Cardiac septum (tissue), 1 donor: Measurements from ENCODE around the gene GAS6. TPM values are rescaled to one million over a fixed set of nuclear protein-coding genes. Genes with fewer than 3 reads are reported as not detected.
"Not testable (repeated sequence)": the region's sequence is repeated elsewhere in the genome, so short reads cannot be mapped to it uniquely, and the experiment has no call there.

Experiments
- DNase-seq: peaks from one replicate; pipeline ENCODE4 v3.0.0-alpha.2; 2020; ENCODE audit warnings: low spot score
- intact Hi-C: fragments of 100-400 bp; cut with DNase I; formaldehyde crosslinking; loops from one replicate; pipeline ENCODE4 v1.14.0; 2022
- total RNA-seq: library from RNA; stranded (reverse); fragmentation: NEBNext Ultra II Directional; extraction: Animal tissue kit (Norgen Biotek cat#: 25700); gene quantifications from one replicate; pipeline ENCODE4 v1.2.1, GENCODE V29; 2021
- donor health status: DM: no; HTN: no; CAD: no.

The GAS6 gene
- total RNA-seq, 1 donor from 2014 or later = 201 TPM

DNA sequence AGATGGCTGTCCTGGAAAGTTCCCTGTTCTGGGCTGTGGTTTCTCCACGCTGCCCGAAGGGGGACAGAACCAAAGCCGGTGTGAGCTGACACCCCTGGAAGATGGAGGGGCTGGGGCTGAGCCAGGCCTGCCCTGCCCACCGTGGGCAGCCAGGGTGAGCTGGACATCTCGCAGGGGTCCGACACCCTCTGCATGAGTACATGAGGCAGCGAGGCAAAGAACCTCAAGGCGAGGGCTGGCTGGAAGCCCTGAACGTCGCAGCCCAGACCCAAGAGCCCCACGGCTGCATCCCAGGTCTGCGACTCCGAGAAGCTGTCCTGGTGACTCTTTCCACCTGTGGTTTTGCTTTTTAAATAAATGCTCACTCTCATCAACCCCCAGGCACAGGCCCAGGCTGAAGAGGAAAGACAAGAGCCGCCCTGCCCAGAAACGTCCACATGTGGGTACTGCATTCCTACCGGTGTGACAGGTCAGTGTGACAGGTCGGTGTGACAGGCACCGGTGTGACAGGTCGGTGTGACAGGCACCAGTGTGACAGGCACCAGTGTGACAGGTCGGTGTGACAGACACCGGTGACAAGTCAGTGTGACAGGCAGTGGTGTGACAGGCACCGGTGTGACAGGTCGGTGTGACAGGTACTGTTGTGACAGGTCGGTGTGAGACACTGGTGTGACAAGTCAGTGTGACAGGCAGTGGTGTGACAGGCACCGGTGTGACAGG lies 30.6 kb downstream of the GAS6 start:
- intact Hi-C loops = no loop called here
- DNase-seq = no peak

DNA sequence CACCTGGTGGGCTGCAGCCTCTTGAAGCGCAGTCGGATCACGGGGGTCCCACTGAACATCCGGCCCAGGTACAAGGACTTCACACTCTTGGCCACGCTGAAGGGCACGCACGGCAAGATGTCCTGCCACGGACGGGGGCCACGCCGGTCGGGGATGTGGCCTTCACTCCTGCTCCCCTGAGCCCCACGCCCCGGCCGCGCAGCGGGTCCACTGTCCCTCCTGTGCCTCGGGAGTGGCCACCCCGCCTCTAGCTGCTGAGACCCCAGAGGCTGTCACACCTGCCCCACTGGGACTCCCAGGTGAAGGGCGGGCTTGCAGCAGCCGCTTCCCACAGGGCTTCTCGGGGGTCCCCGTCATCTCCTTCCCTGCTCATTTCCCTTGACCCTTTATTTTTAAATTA lies 31.2 kb downstream of the GAS6 start:
- DNase-seq = no peak
- intact Hi-C loops = no loop called here

DNA sequence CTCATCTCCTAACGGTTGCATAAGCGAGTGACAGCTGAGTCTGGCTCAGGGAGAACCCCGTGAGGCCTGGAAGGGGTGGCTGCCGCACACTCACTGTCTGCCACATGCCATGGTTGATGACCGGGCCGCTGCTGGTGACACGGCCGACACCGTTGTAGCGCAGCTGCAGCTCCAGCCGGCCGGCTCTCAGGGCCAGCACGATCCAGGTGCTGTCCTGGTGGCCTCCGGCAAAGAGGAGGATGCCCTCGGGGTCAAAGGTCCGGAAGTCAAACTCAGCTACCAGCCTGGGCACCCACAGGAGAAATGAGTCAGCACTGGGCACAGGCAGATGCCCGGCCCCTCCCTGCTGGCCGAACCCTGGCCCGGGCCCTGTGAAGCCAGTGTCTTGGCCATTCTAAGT lies 31.7 kb downstream of the GAS6 start:
- DNase-seq = no peak
- intact Hi-C loops = no loop called here

DNA sequence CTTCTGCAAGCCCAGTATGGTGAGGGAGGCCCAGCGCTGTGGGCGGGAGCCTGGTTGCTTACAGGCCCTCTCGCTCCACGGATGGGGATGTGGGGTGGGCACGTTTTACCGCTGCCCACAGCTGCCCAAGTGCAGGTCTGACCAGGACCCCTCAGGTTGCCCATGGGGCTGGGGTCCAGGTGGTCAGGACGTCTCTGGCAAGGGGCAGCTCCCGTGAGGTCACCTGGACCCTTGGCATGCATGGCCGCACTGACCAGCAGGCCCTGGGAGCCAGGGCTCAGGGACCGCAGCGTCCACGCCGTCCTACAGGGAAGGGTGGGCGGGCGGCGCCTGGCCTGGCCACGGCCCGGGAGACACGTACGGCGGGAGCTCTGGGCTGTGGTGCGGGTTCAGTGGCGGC lies 32.8 kb downstream of the GAS6 start:
- intact Hi-C loops = no loop called here
- no peak for DNase-seq

DNA sequence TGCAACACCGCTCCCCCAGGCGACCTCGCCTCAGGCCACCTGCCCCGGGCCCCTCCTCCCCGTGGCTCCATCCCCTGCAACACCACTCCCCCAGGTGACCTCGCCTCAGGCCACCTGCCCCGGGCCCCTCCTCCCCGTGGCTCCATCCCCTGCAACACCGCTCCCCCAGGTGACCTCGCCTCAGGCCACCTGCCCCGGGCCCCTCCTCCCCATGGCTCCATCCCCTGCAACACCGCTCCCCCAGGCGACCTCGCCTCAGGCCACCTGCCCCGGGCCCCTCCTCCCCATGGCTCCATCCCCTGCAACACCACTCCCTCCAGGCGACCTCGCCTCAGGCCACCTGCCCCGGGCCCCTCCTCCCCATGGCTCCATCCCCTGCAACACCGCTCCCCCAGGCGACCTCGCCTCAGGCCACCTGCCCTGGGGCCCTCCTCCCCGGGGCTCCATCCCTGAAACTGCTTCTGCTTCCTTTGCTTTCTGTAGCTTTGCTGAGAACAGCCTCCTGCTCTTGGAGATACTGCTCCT lies 33.4 kb downstream of the GAS6 start:
- DNase-seq = not testable (repeated sequence)

DNA sequence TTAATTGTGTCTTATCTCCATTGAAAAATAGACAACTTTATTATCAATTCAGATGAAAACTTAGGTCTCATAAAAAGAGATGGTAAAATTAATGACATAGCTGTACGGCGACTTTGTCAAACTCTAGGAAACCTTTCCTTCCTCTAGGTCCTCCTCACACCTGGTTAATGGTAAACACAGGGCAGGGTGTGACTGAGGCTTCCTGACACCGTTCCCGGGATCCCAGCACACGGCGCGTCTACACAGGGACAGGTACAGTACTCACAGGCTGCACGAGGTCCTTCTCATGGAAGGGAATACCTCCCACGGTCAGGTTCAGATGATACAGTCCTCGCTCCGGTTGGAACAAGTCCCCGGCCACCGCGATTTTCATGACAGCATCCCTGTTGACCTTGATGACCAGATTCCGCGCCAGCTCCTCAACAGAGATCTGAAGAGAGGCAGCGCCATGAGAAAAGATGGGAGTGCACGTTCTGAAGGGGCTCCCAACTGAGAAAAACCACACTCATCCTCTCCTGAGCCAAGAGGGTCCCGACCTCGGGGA lies 35.5 kb downstream of the GAS6 start:
- intact Hi-C loops = no loop called here
- DNase-seq = no peak

More for the DNA sequence above, 33.4 kb downstream of the GAS6 start:
- intact Hi-C loops = not testable (repeated sequence)

DNA sequence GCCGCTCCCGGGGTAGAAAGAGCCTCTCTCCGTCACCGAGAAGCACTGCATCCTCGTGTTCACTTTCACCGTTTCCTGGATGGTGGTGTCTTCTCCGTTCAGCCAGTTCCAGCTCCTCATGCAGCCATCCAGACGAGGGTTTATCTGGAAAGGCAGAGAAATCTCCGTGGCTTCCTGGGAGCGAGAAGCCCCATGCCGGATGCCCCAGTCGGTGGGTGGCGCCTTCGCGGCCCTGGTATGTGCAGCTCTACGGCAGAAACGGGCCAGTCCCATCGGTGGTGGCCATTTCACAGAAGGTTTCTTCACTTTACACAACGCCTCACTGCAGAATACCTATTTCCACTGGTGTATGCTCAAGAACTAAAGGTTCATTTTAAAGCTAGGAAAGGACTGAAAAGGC lies 36.9 kb downstream of the GAS6 start:
- no peak for DNase-seq
- intact Hi-C loops = no loop called here

DNA sequence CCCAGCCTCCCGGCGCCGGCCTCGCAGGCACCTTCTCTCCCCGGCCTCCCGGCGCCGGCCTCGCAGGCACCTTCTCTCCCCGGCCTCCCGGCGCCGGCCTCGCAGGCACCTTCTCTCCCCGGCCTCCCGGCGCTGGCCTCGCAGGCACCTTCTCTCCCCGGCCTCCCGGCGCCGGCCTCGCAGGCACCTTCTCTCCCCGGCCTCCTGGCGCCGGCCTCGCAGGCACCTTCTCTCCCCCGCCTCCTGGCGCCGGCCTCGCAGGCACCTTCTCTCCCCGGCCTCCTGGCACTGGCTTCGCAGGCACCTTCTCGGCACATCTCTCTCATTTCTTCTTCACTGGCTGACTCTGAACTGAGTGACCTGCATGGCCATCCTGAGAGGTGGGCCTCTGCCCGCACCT lies 37.4 kb downstream of the GAS6 start:
- intact Hi-C loops, DNase-seq: not testable (repeated sequence)

DNA sequence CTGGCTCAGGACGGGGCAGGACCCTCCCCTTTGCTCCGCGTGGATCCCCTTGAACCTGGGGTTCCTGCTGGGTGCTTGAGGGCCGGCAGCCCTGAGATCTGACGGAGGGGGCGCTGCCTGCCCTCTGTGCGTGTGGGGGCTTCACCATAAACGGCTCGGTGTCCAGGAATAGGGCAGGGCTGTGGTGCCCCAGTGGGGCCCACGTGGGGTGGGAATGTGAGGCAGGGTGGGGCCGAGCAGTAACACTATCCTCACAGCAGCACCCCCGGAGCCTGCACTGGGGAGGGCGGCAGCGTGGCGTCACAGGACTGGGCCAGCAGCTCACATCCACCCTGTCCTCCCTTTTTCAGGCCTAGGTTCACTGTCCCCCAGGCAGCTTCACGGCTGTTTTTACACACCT lies 38.0 kb downstream of the GAS6 start:
- no peak for DNase-seq

DNA sequence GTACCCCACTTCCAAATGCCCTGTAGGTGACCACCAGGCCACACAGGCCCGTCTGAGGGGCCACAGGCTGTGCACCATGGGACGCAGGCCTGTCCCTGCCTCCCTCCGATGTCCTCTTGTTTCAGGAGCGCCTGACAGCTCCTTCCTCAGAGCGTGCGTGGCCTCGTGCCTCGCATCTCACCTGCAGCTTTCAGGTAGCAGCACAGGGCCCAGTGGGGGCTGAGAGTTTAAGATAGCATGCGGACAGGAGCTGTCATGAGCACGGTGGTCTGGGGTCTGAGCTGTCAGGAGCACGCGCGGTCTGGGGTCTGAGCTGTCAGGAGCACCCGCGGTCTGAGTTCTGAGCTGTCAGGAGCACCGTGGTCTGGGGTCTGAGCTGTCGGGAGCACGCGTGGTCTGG lies 40.1 kb downstream of the GAS6 start:
- intact Hi-C loops = no loop called here
- DNase-seq = no peak

More for the DNA sequence above, 38.0 kb downstream of the GAS6 start:
- intact Hi-C loops = no loop called here

DNA sequence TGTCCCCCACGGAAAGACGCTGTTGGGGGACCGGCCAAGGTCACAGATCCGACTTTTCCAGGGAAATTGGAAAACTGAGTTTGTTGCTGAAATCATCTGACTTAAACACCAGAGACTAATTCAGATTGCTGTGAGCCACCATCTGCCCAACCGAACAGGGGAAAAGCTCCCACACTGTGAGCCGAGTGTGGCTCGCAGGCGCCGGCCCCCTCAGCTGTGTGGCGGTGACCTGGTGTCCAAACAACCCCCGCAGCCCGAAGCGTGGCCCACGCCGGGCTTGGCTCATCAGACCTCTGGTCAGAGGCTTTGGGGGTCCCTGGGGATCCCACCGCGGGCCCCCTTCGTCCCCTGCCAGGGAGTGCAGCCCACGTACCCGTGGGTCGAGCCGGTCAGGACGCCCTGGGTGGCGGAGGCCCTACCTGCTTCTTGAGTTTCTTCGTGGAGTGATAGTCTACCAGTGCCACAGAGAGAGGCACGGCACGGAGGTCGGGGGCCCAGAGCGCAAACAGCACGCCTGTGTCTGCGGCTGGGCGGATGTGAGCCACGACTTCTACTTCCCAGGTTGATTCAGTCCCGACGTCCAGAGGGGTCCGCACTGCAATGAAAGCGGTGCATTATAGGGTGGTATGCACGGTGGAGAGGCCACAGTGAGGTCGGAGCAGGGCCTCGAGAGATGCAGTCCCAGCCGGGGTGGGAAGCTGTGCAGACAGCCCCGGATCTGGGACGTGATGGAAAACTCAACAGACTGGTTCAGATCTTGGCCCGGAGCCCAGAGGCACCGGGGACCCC lies 40.7 kb downstream of the GAS6 start:
- intact Hi-C loops = no loop called here
- DNase-seq = no peak

DNA sequence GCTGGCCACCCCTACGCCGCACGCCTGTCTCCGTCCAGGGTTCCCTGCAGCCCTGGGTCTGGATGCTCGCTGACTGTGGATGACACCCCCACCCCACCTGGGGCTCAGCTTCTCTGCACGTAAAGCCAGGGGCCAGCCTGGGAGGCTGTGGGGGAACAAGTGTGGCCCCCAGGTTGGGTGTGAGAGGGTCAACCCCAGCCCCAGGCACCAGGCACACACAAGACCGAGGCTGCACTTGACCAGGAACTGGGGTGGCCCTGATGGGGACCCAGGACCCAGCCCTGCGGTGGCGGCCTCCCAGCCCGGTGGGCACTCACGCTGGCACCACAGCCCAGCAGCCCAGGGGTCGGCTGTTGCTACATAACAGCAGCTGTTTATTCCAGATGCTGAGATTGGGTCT lies 41.6 kb downstream of the GAS6 start:
- DNase-seq = no peak
- intact Hi-C loops = no loop called here

DNA sequence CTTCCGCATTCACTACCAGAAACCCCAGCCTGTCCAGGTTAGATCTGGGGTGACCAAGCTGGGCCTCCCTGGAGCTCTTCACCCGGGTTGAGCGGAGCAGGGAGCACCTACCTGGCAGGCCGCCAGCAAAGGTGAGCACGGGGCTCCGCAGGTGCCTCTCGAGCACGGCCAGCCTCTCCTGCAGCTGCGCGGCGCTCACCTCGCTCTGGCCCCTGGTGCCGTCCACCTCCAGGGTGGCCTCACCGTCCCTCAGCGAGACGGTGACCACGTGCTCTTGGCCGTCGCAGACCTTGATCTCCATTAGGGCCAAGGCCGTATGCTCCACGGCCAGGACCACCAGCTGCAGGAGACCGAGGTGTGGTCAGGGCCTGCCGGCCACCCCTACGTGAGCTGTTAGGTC lies 42.0 kb downstream of the GAS6 start:
- no peak for DNase-seq
- intact Hi-C loops = loop anchor here (1.0 kb wide), 2 partner anchors 15 to 40 kb away; no protein-coding TSS in a partner anchor

DNA sequence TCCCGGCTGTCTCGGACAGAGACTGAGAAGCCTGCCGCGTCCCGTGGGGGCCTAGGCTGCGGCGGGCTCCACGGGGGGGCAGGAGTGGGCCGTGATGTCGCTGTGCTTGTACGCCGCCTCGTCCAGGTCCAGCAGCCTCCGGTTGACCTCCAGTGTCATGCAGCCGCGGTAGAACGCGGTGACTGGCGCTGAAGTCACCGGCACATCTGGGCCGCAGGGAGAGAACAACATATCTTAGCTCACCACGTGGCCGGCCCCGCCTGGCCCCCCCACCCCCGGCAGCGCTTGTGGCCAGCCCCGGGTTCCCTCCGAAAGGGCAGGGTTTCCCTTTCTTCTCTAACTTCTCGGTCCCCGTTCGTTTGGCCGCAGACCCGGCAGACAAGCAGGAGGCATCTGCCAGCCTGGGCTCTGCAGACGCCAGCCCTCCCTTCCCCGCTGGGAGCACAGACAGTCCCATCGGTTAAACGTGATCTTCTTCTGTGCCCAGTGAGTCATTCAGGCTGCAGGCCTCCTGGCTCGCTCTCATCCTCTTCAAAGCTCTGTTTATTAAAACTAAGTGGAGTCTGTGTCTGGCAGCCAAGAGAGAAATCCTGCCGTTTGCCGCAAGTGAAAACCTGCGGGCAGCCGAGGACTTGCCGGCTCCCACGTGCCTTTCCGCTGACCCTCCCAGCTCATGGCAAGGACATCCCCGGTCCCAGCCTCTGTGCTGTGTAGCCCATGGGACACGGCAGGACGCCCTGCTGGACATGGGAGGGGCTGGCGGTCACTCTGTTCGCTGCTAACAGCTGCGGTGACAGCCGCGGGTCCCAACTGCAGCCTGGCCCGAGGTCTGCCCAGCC lies 42.8 kb downstream of the GAS6 start:
- intact Hi-C loops = loop anchor here (1.0 kb wide), 2 partner anchors 16 to 41 kb away; no protein-coding TSS in a partner anchor
- peak; percentile 87 for DNase-seq

DNA sequence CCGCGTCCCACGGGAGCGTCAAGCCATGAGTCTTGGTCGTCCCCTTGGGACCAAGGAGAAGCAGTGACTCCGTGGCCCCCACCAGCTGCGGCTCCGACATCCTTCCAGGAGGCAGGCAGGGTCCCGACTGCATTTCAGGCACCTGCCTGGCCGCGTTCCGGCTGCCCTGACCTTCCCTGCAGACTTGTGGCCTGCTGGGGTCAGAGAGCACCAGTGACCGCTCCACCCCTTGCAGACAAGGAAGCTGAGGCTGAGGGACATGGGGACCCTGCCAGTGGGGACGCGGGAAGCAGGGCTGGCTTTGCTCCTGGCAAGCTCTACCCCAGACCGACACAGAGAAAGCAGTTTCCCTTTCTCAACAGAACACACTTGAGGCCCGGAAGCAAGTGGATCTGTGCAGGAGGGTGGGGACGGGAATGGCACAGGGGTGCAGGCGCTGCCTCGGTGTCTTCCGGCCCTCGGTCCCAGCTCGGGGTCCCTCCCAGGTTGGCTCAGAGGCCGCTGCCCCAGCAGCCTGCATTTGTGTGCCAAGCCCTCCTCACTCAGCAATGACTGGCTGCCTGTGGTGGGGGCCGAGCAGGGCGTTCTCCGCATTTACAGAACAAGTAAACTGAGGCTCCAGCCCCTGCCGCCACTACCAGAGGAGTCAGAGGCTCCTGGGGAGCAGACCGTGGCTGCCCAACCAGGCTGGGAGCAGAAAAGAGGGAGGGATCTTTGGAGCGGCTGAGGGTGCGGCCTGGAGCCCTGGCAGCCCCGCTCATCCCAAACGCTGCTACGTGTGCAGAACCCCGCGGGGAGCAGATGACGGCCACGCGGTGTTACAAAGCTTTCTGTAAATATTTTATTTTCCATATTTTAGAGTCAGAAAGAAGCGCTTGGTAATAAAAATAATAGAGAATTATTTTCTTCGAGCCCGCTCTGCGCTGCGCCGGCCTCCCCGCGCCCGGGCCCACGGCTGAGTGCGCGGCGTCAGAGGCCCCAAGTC lies 43.9 kb downstream of the GAS6 start:
- no peak for DNase-seq
- intact Hi-C loops = loop anchor here (5.0 kb wide), 1 partner anchor 127 kb away; no protein-coding TSS in a partner anchor

DNA sequence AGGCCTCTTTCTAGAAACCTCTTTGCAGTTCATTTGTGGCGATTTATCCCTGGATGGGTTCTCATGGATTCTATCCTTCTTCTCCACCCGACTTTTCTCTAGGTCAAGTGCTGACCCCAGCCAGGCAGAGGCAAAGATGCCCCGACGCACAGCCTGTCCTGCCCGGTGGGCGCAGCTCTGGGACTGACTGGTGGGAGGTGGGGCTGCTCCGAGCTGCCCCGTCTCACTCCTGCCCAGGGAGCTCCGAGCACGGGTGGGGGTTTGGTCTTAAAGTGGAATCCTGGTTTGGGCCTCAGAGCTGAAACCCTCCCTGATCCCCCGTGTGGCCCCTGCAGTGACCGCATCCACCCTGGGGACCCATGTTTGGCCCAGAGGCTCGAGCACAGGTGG lies 44.5 kb downstream of the GAS6 start:
- no peak for DNase-seq
- intact Hi-C loops = loop anchor here (5.0 kb wide), 1 partner anchor 128 kb away; no protein-coding TSS in a partner anchor

DNA sequence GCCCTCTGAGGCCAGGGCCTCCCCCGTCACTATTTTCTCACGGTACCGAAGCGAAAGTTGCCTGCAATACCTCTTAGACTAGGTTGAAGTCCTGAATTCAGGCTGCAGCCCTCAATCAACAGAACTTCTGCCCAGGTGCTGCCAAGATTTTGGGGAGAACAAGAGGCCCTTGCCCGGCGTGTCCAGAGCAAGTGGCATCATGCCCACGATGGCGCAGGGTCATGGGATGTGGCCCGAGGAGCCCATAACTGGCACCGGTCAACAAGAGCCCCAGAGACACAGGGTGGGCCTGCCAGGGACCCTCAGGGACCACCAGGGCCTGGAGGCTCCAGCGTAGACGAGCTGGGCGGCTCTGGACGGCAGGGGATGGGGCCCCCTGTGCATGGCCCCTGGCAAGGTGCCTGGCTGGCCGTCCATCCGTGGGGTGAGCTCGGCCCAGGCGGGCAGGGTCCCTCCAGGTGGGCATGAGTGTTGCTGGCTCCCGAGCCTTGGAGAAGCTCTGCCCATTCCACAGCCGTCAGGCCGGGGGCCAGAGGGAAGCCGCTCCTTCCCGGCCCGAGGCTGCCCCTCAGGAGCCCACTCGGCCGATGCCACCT lies 45.1 kb downstream of the GAS6 start:
- no peak for DNase-seq
- intact Hi-C loops = loop anchor here (5.0 kb wide), 1 partner anchor 129 kb away; no protein-coding TSS in a partner anchor
